H9 (cell line): ENCODE results near the gene LRRC27. TPM values are rescaled to one million over a fixed set of nuclear protein-coding genes. Genes with fewer than 3 reads are reported as not detected.
A peak's percentile ranks its signal among the peaks of the same experiment; 100 is the strongest.

Source experiments
- DNase-seq: peaks from one replicate; pipeline ENCODE4 v3.0.0-alpha.2; 2017
- H2AFZ ChIP-seq: one replicate; pipeline ENCODE4 v1.6.1; 2013; ENCODE audit warnings: mild to moderate bottlenecking, low read length, control low read depth, moderate library complexity
- H2AK5ac ChIP-seq: 2 replicates; pipeline ENCODE4 v1.6.1; 2013; ENCODE audit warnings: low read length, control low read depth, mixed read lengths; ENCODE audit not compliant: insufficient read length
- H2BK120ac ChIP-seq: one replicate; pipeline ENCODE4 v1.6.1; 2013; ENCODE audit warnings: low read depth, mild to moderate bottlenecking, low read length, control low read depth, inconsistent platforms; ENCODE audit not compliant: poor library complexity, severe bottlenecking
- H2BK12ac ChIP-seq: 2 replicates; pipeline ENCODE4 v1.6.1; 2013; ENCODE audit warnings: low read length, control low read depth, mixed read lengths, low read depth; ENCODE audit not compliant: insufficient read length
- H2BK15ac ChIP-seq: 2 replicates; pipeline ENCODE4 v1.6.1; 2013; ENCODE audit warnings: low read depth, low read length, control low read depth
- H2BK20ac ChIP-seq: one replicate; pipeline ENCODE4 v1.6.1; 2013; ENCODE audit warnings: low read depth, mild to moderate bottlenecking, low read length, control low read depth, inconsistent platforms; ENCODE audit not compliant: poor library complexity, severe bottlenecking
- H2BK5ac ChIP-seq: 2 replicates; pipeline ENCODE4 v1.6.1; 2013; ENCODE audit warnings: low read length, control low read depth, mixed read lengths; ENCODE audit not compliant: insufficient read length
- H3K14ac ChIP-seq: 2 replicates; pipeline ENCODE4 v1.6.1; 2013; ENCODE audit warnings: low read length, control low read depth; ENCODE audit not compliant: insufficient read depth
- H3K18ac ChIP-seq: 2 replicates; pipeline ENCODE4 v1.6.1; 2013; ENCODE audit warnings: low read depth, mild to moderate bottlenecking, mixed read lengths, low read length, control low read depth; ENCODE audit not compliant: insufficient read length
- H3K23ac ChIP-seq: 2 replicates; pipeline ENCODE4 v1.6.1; 2013; ENCODE audit warnings: low read length, control low read depth, mixed read lengths, low read depth; ENCODE audit not compliant: insufficient read length
- H3K23me2 ChIP-seq: 2 replicates; pipeline ENCODE4 v1.6.1; 2013; ENCODE audit warnings: low read depth, mild to moderate bottlenecking, mixed read lengths, low read length, control low read depth; ENCODE audit not compliant: insufficient read length, poor library complexity, severe bottlenecking
- H3K27ac ChIP-seq: 2 replicates; pipeline ENCODE4 v1.5.1; 2013; ENCODE audit warnings: low read length, control low read depth, mixed read lengths, low read depth; ENCODE audit not compliant: insufficient read length
- H3K27me3 ChIP-seq: 2 replicates; pipeline ENCODE4 v1.6.1; 2013; ENCODE audit warnings: low read length, control low read depth, inconsistent platforms; ENCODE audit not compliant: insufficient read depth
- H3K4ac ChIP-seq: 2 replicates; pipeline ENCODE4 v1.6.1; 2013; ENCODE audit warnings: low read depth, mild to moderate bottlenecking, control low read depth, inconsistent platforms, low read length, moderate library complexity
- H3K4me1 ChIP-seq: 2 replicates; pipeline ENCODE4 v1.6.1; 2013; ENCODE audit warnings: low read length, control low read depth, inconsistent platforms; ENCODE audit not compliant: insufficient read depth
- H3K4me2 ChIP-seq: 2 replicates; pipeline ENCODE4 v1.6.1; 2013; ENCODE audit warnings: low read length, control low read depth, mixed read lengths; ENCODE audit not compliant: insufficient read length, insufficient read depth
- H3K56ac ChIP-seq: 2 replicates; pipeline ENCODE4 v1.6.1; 2013; ENCODE audit warnings: low read depth, mild to moderate bottlenecking, mixed read lengths, low read length, control low read depth; ENCODE audit not compliant: insufficient read length
- H3K79me1 ChIP-seq: 2 replicates; pipeline ENCODE4 v1.6.1; 2013; ENCODE audit warnings: low read depth, mild to moderate bottlenecking, moderate library complexity, low read length, control low read depth, inconsistent platforms; ENCODE audit not compliant: insufficient read depth, poor library complexity, severe bottlenecking
- H3K79me2 ChIP-seq: 2 replicates; pipeline ENCODE4 v1.6.1; 2013; ENCODE audit warnings: low read length, control low read depth, inconsistent platforms; ENCODE audit not compliant: insufficient read depth
- H3K9ac ChIP-seq: 2 replicates; pipeline ENCODE4 v1.6.1; 2013; ENCODE audit warnings: low read length, control low read depth, mixed read lengths; ENCODE audit not compliant: insufficient read length; ENCODE audit errors: extremely low read depth
- H3K9me3 ChIP-seq: one replicate; pipeline ENCODE4 v1.6.1; 2013; ENCODE audit warnings: low read depth, low read length, inconsistent platforms; ENCODE audit not compliant: control insufficient read depth
- H3T11ph ChIP-seq: one replicate; pipeline ENCODE4 v1.6.1; 2013; ENCODE audit warnings: mild to moderate bottlenecking, low read length, control low read depth, inconsistent platforms
- H4K20me1 ChIP-seq: one replicate; pipeline ENCODE4 v1.6.1; 2013; ENCODE audit not compliant: control insufficient read depth, insufficient read length, insufficient read depth
- H4K5ac ChIP-seq: 2 replicates; pipeline ENCODE4 v1.6.1; 2013; ENCODE audit warnings: low read depth, mild to moderate bottlenecking, mixed read lengths, low read length, control low read depth; ENCODE audit not compliant: insufficient read length
- H4K8ac ChIP-seq: replicated peaks from 2 replicates; pipeline ENCODE4 v1.6.1; 2013; ENCODE audit warnings: low read length, control low read depth, mixed read lengths, low read depth; ENCODE audit not compliant: insufficient read length
- H4K91ac ChIP-seq: 2 replicates; pipeline ENCODE4 v1.6.1; 2013; ENCODE audit warnings: low read depth, mild to moderate bottlenecking, moderate library complexity, mixed read lengths, low read length, control low read depth; ENCODE audit not compliant: insufficient read length
- H3K27ac Mint-ChIP-seq, 3 experiments: 2 replicates in 2 of 3; 3 replicates in 1 of 3; pipeline ENCODE4 v1.8.0; 2020 to 2021; ENCODE audit warnings: mixed read lengths in 3 of 3, mild to moderate bottlenecking in 1 of 3, moderate library complexity in 1 of 3
- H3K27me3 Mint-ChIP-seq: 2 replicates; pipeline ENCODE4 v1.8.0; 2021; ENCODE audit warnings: low read depth, mild to moderate bottlenecking, moderate library complexity, mixed read lengths
- H3K36me3 Mint-ChIP-seq, 3 experiments: 2 replicates in 2 of 3; 3 replicates in 1 of 3; pipeline ENCODE4 v1.8.0; 2020 to 2021; ENCODE audit warnings: low read depth in 3 of 3, mixed read lengths in 3 of 3; ENCODE audit not compliant: insufficient read depth in 1 of 3
- H3K4me1 Mint-ChIP-seq, 2 experiments: 2 replicates each; pipeline ENCODE4 v1.8.0; 2020; ENCODE audit warnings: mixed read lengths in 2 of 2
- H3K4me3 Mint-ChIP-seq, 2 experiments: 2 replicates in 1 of 2; 3 replicates in 1 of 2; pipeline ENCODE4 v1.8.0; 2020 to 2021; ENCODE audit warnings: mild to moderate bottlenecking in 2 of 2, mixed read lengths in 2 of 2, moderate library complexity in 1 of 2
- H3K9me3 Mint-ChIP-seq, 2 experiments: 2 replicates in 1 of 2; 3 replicates in 1 of 2; pipeline ENCODE4 v1.8.0; 2020; ENCODE audit warnings: mild to moderate bottlenecking in 2 of 2, mixed read lengths in 2 of 2, moderate library complexity in 1 of 2
- CTCF ChIP-seq: fragments of 200-600 bp; sonication (generic); conservative IDR thresholded peaks from 3 replicates; pipeline ENCODE4 v1.8.0; 2021; ENCODE audit warnings: antibody characterized with exemption, mild to moderate bottlenecking
- WGBS: extraction: QIAGEN DNeasy Blood & Tissue Kit; methylation state at CpG from one replicate; pipeline ENCODE4 v1.1.7; 2013; ENCODE audit warnings: missing lambda C conversion rate, low lambda C conversion rate, mixed read lengths; ENCODE audit not compliant: insufficient read length; ENCODE audit errors: extremely low coverage; 5-methylcytosine and 5-hydroxymethylcytosine counted together
- total RNA-seq: library from RNA; stranded (reverse); gene quantifications from 2 replicates; pipeline ENCODE4 v1.2.1, GENCODE V29; 2021

Gene LRRC27
- total RNA-seq, 1 experiment from 2014 or later: 2.7 TPM

GRCh38 chr10:132397036-132397541 lies 65.1 kb downstream of the LRRC27 start, which contains the start of gene PWWP2B:
PWWP2B (plus strand) TSS chr10:132397200; CDS start chr10:132397227, 27 bp downstream.
- H2AFZ ChIP-seq: no peak within 1 kb of the TSS
- H3K56ac ChIP-seq: no peak within 1 kb of the TSS
- peak within 1 kb of the TSS; percentile 72 to 82 for H3K4me3 Mint-ChIP-seq
- H4K5ac ChIP-seq: no peak within 1 kb of the TSS
- no peaks in the 10 kb centered on the region for H4K20me1 ChIP-seq
- no peaks in the 10 kb centered on the region for H3K79me1 ChIP-seq
- no peaks in the 10 kb centered on the region for H3K79me2 ChIP-seq
- H3K23ac ChIP-seq: no peak within 1 kb of the TSS
- H3K27me3 ChIP-seq: no peaks in the 10 kb centered on the region
- peak within 1 kb of the TSS; percentile 76 for H3K4me2 ChIP-seq
- no peak within 1 kb of the TSS for H3K27ac ChIP-seq
- no peak within 1 kb of the TSS for H3T11ph ChIP-seq
- H4K91ac ChIP-seq: no peak within 1 kb of the TSS
- H3K4ac ChIP-seq: no peak within 1 kb of the TSS
- H3K9ac ChIP-seq: no peak within 1 kb of the TSS
- H2BK120ac ChIP-seq: no peak within 1 kb of the TSS
- H2BK5ac ChIP-seq: no peak within 1 kb of the TSS
- H2BK20ac ChIP-seq: no peak within 1 kb of the TSS
- no peak for DNase-seq
- H3K9me3 ChIP-seq: no peaks in the 10 kb centered on the region
- WGBS: no CpG with 5 or more reads among the region's 86 CpGs
- peaks cover 0 to 5% (median 5%) of the 10 kb centered on the region in 3 experiments; a peak in 3 of 7 replicates for H3K36me3 Mint-ChIP-seq
- H2AK5ac ChIP-seq: no peak within 1 kb of the TSS
- no peak for TF ChIP-seq CTCF
- H3K27ac Mint-ChIP-seq: no peak within 1 kb of the TSS; a peak in 1 of 7 replicates
- no peaks in the 10 kb centered on the region; the same call in 1 of the 2 replicates for H3K4me1 ChIP-seq
- peaks cover 13 to 20% of the 10 kb centered on the region in 2 experiments for H3K4me1 Mint-ChIP-seq
- H3K9me3 Mint-ChIP-seq: peaks cover 5 to 7% of the 10 kb centered on the region in 2 experiments
- peaks cover 7% of the 10 kb centered on the region for H3K23me2 ChIP-seq
- no peak within 1 kb of the TSS for H4K8ac ChIP-seq
- no peak within 1 kb of the TSS for H2BK15ac ChIP-seq
- peak within 1 kb of the TSS; percentile 70 for H3K14ac ChIP-seq
- H3K18ac ChIP-seq: peak within 1 kb of the TSS; percentile 30
- peaks cover 14% of the 10 kb centered on the region for H3K27me3 Mint-ChIP-seq
- no peak within 1 kb of the TSS for H2BK12ac ChIP-seq
